Left ventricle myocardium superior (tissue), 1 donor: ENCODE results near the gene GGA1. TPM values are rescaled to one million over a fixed set of nuclear protein-coding genes. Genes with fewer than 3 reads are reported as not detected.

Experiments used
- ATAC-seq: fragments of 200-7000 bp; cut with Tn5 transposase; one replicate; pipeline ENCODE4 v1.9.1; 2020; ENCODE audit warnings: mild to moderate bottlenecking, moderate library complexity
- DNase-seq: peaks from one replicate; pipeline ENCODE4 v3.0.0-alpha.2; 2020
- intact Hi-C: fragments of 100-400 bp; cut with micrococcal nuclease; formaldehyde crosslinking; loops from one replicate; pipeline ENCODE4 v1.11.0; 2022
- long read RNA-seq: library from polyadenylated mRNA; unstranded; transcript quantifications from one replicate; pipeline ENCODE4 v2.0.0, GENCODE V29; 2021
- total RNA-seq: library from RNA; stranded (reverse); fragmentation: NEBNext Ultra II Directional; extraction: Animal tissue kit (Norgen Biotek cat#: 25700); gene quantifications from one replicate; pipeline ENCODE4 v1.2.1, GENCODE V29; 2021
- donor health status: DM: no; HTN: yes; CAD: no; lungs with severe emphysema.

GGA1 gene
- total RNA-seq: 28.5 TPM
- long read RNA-seq, transcript GGA1-222 (3 exons, 1,384 nt): minor isoform, 5 of 62 reads
- long read RNA-seq, transcript GGA1-203 (17 exons, 3,159 nt): major isoform, 16 of 62 reads
- long read RNA-seq, transcript GGA1-216 (4 exons, 790 nt): minor isoform, 15 of 62 reads
- long read RNA-seq, partial matches to known transcripts: 7 of 62 reads
- long read RNA-seq, other reads (novel, unspliced or antisense): 19 of 62 reads

GRCh38 chr22:37608477-37609239 lies at the start of gene GGA1:
Gene GGA1, plus strand, starts transcription at chr22:37608834. Its CDS starts 27 bp downstream, at chr22:37608861.
- DNase-seq (peak; percentile 97), ATAC-seq (peak; percentile 91)
- intact Hi-C loops: no loop called here

- DNase-seq (no peak), ATAC-seq (no peak)
- intact Hi-C loops: no loop called here
Observed at GRCh38 chr22:37559521-37559900, 49.1 kb upstream of the GGA1 start.

- intact Hi-C loops: no loop called here
- peak; percentile 79 for DNase-seq
- peak; percentile 69 for ATAC-seq
Observed at GRCh38 chr22:37559901-37560607, 48.6 kb upstream of the GGA1 start, which contains the start of gene CDC42EP1. Gene CDC42EP1, plus strand, starts transcription at chr22:37560480. Its CDS starts 5,870 bp downstream, at chr22:37566350.

GRCh38 chr22:37560608-37561211 lies 47.9 kb upstream of the GGA1 start:
- peak; percentile 71 for DNase-seq
- ATAC-seq: peak; percentile 36
- intact Hi-C loops: no loop called here

- intact Hi-C loops: no loop called here
- peak; percentile 95 for DNase-seq
- peak; percentile 71 for ATAC-seq
Observed at GRCh38 chr22:37561212-37562048, 47.2 kb upstream of the GGA1 start.

GRCh38 chr22:37562049-37562875 lies 46.4 kb upstream of the GGA1 start:
- intact Hi-C loops: no loop called here
- ATAC-seq: no peak
- no peak for DNase-seq

GRCh38 chr22:37563153-37564081 lies 45.2 kb upstream of the GGA1 start:
- peak; percentile 32 for ATAC-seq
- intact Hi-C loops: no loop called here
- peak; percentile 69 for DNase-seq

- ATAC-seq (no peak), DNase-seq (no peak)
- intact Hi-C loops: no loop called here
Observed at GRCh38 chr22:37564111-37564711, 44.4 kb upstream of the GGA1 start.

- intact Hi-C loops: no loop called here
- no peak for DNase-seq
- ATAC-seq: no peak
Observed at GRCh38 chr22:37565830-37566229, 42.8 kb upstream of the GGA1 start.

GRCh38 chr22:37566329-37566837 lies 42.3 kb upstream of the GGA1 start:
- no peak for ATAC-seq
- intact Hi-C loops: no loop called here

GRCh38 chr22:37566903-37567798 lies 41.5 kb upstream of the GGA1 start:
- peak; percentile 91 for DNase-seq
- intact Hi-C loops: no loop called here
- ATAC-seq: peak; percentile 65

More at GRCh38 chr22:37566329-37566837, 42.3 kb upstream of the GGA1 start:
- peak; percentile 48 for DNase-seq

- intact Hi-C loops: no loop called here
- ATAC-seq: no peak
- DNase-seq: no peak
Observed at GRCh38 chr22:37568012-37568411, 40.6 kb upstream of the GGA1 start.

- intact Hi-C loops: no loop called here
- DNase-seq: peak; percentile 33
- ATAC-seq: no peak
Observed at GRCh38 chr22:37568448-37569008, 40.1 kb upstream of the GGA1 start.

GRCh38 chr22:37569009-37569920 lies 39.4 kb upstream of the GGA1 start:
- DNase-seq (peak; percentile 40), ATAC-seq (no peak)
- intact Hi-C loops: no loop called here
